ENCODE measurements around the gene LCE1C. TPM values are rescaled to one million over a fixed set of nuclear protein-coding genes. Genes with fewer than 3 reads are reported as not detected.

LCE1C gene
- total RNA-seq (2021; fragmentation: NEBNext Ultra II Directional; extraction: Animal tissue kit (Norgen Biotek cat#: 25700)) (not detected in 2 replicates), polyA plus RNA-seq (2011; rRNA removed) (not detected in 2 replicates), polyA minus RNA-seq (2011; rRNA and poly(A)+ RNA removed) (not detected in 2 replicates)
- not detected for polyA plus RNA-seq (2011; cell fraction: cytosol; rRNA removed)
- not detected for polyA plus RNA-seq (2011; cell fraction: nucleus; rRNA removed)
- polyA plus RNA-seq (2012, experiment 1 of 2), result not detected in 4 replicates
- polyA plus RNA-seq (2012, experiment 2 of 2), result not detected
- not detected for polyA plus RNA-seq (2013, experiment 1 of 2)
- polyA plus RNA-seq (2013, experiment 2 of 2), result not detected
- not detected for polyA minus RNA-seq (2011; cell fraction: cytosol; rRNA and poly(A)+ RNA removed)
- not detected for polyA minus RNA-seq (2011; cell fraction: nucleus; rRNA and poly(A)+ RNA removed)
- long read RNA-seq, experiment 1, result 0 reads
- long read RNA-seq, experiment 2, result 0 reads

- no peak within 1 kb of the TSS for H2AFZ ChIP-seq (ENCODE audit: low read length)
- 44% methylated on average over 3 of the region's 3 CpGs; no CpG with 5 or more reads in 1 of the 2 experiments for WGBS, 2 experiments (ENCODE audit: extremely low coverage in 1 of 2, insufficient coverage in 1 of 2, insufficient read length in 1 of 2, insufficient replicate concordance in 2 of 2, low coverage in 1 of 2, low lambda C conversion rate in 2 of 2, missing lambda C conversion rate in 1 of 2)
- no peaks in the 10 kb centered on the region for H3K23me2 ChIP-seq (ENCODE audit: low read depth, low read length)
Observed at GRCh38 chr1:152806576-152806975, at the start of gene LCE1C. Gene LCE1C, minus strand, starts transcription at chr1:152806651. Its CDS starts 1,173 bp downstream, at chr1:152805478.

More at GRCh38 chr1:152806576-152806975, at the start of gene LCE1C:
- Histone ChIP-seq H3K9ac (replicated peaks in 1 of 4; ENCODE audit: extremely low read depth in 1 of 4, low read depth in 3 of 4, low read length in 3 of 4) (no peak within 1 kb of the TSS), H2BK12ac (ENCODE audit: low read depth, low read length) (no peak within 1 kb of the TSS), H3K27me3 (replicated peaks in 1 of 4; ENCODE audit: control insufficient read depth in 3 of 4, extremely low read depth in 1 of 4, insufficient read depth in 3 of 4, low read length in 3 of 4) (no peaks in the 10 kb centered on the region), H2BK5ac (ENCODE audit: low read depth, low read length) (no peak within 1 kb of the TSS), H3K9me3 (ENCODE audit: insufficient read depth in 2 of 2, low read depth in 1 of 2, low read length in 1 of 2) (peaks cover 61 to 81% of the 10 kb centered on the region in 2 experiments), H3K23ac (ENCODE audit: insufficient read length) (no peak within 1 kb of the TSS), H4K8ac (ENCODE audit: extremely low read depth, insufficient read depth, low read length) (no peak within 1 kb of the TSS), H3K36me3 (ENCODE audit: control insufficient read depth in 2 of 4, insufficient read depth in 4 of 4, low read length in 3 of 4) (no peaks in the 10 kb centered on the region), H3K56ac (replicated peaks; ENCODE audit: insufficient read length, low read depth, low read length) (no peak within 1 kb of the TSS), H3K79me1 (ENCODE audit: low read depth, low read length) (no peaks in the 10 kb centered on the region), H2BK15ac (ENCODE audit: low read length) (no peak within 1 kb of the TSS), H2BK120ac (replicated peaks; ENCODE audit: low read depth, low read length) (no peak within 1 kb of the TSS), H4K91ac (replicated peaks; ENCODE audit: insufficient read length, low read length) (no peak within 1 kb of the TSS), H3K4ac (replicated peaks; ENCODE audit: insufficient read length, low read depth, low read length) (no peak within 1 kb of the TSS), H4K5ac (ENCODE audit: insufficient read length, low read depth, low read length) (no peak within 1 kb of the TSS), H2AK5ac (ENCODE audit: low read depth, low read length) (no peak within 1 kb of the TSS), H3K27ac (ENCODE audit: low read depth, low read length) (no peak within 1 kb of the TSS), H3K14ac (ENCODE audit: insufficient read length) (no peak within 1 kb of the TSS), H4K20me1 (replicated peaks in 1 of 2; ENCODE audit: control insufficient read depth in 1 of 2, insufficient read depth in 2 of 2, low read length in 2 of 2) (no peaks in the 10 kb centered on the region), H3K18ac (ENCODE audit: extremely low read depth, low read length) (no peak within 1 kb of the TSS), H2BK20ac (ENCODE audit: low read length) (no peak within 1 kb of the TSS), H3K4me1 (replicated peaks in 1 of 4; ENCODE audit: control insufficient read depth in 3 of 4, insufficient read depth in 4 of 4, low read length in 3 of 4) (no peaks in the 10 kb centered on the region), H3K4me2 (ENCODE audit: insufficient read depth in 1 of 2, low read depth in 2 of 2, low read length in 2 of 2) (no peak within 1 kb of the TSS), H3K4me3 (ENCODE audit: extremely low read depth in 1 of 4, insufficient read depth in 2 of 4, low read depth in 3 of 4, low read length in 4 of 4) (no peak within 1 kb of the TSS), H3K79me2 (ENCODE audit: control insufficient read depth in 1 of 2, insufficient read depth in 2 of 2, low read length in 2 of 2) (no peaks in the 10 kb centered on the region)
- no peak for FAIRE-seq
- TF ChIP-seq SUZ12 (IDR thresholded peaks at IDR 0.05; ENCODE audit: low read length) (no peak), HDAC2 (IDR thresholded peaks at IDR 0.05; ENCODE audit: borderline replicate concordance in 1 of 2, low read depth in 2 of 2, low read length in 2 of 2) (no peak), JUND (IDR thresholded peaks at IDR 0.05; ENCODE audit: low read length) (no peak), YY1 (IDR thresholded peaks at IDR 0.05; ENCODE audit: low read depth, low read length) (no peak), USF2 (IDR thresholded peaks at IDR 0.05; ENCODE audit: low read length) (no peak), KDM4A (IDR thresholded peaks at IDR 0.05; ENCODE audit: low read depth, low read length, severe bottlenecking) (no peak), RXRA (IDR thresholded peaks at IDR 0.05; ENCODE audit: insufficient read depth, low read depth, low read length) (no peak), PHF8 (conservative IDR thresholded peaks at IDR 0.05; ENCODE audit: low read depth, low read length) (no peak)
- ChIA-PET POLR2A (ENCODE audit: partially characterized antibody) (no interaction called here), CTCF (ENCODE audit: partially characterized antibody) (interaction anchor here (0.7 kb wide), 1 partner anchor 163 kb away, joined by 3 read pairs; no protein-coding TSS in a partner anchor)
- no peak for DNase-seq (ENCODE audit: low read depth in 1 of 2, low spot score in 2 of 2)
